Neuronal stem cell (in vitro differentiated cells): Measurements from ENCODE around the gene RMDN2.

ENCODE experiments used
- DNase-seq: peaks from one replicate; pipeline ENCODE4 v3.0.0-alpha.2; 2013; ENCODE audit warnings: low spot score
- H2AFZ ChIP-seq: one replicate; pipeline ENCODE4 v1.6.1; 2013; ENCODE audit warnings: mild to moderate bottlenecking, low read length, inconsistent platforms
- H2AK5ac ChIP-seq: 2 replicates; pipeline ENCODE4 v1.6.1; 2013; ENCODE audit warnings: low read depth, mild to moderate bottlenecking, inconsistent platforms, low read length, moderate library complexity, mixed read lengths
- H2BK120ac ChIP-seq: 2 replicates; pipeline ENCODE4 v1.6.1; 2013; ENCODE audit warnings: low read depth, mild to moderate bottlenecking, inconsistent platforms, low read length, moderate library complexity, mixed read lengths
- H2BK12ac ChIP-seq: one replicate; pipeline ENCODE4 v1.6.1; 2013; ENCODE audit warnings: low read length, inconsistent platforms
- H2BK15ac ChIP-seq: 2 replicates; pipeline ENCODE4 v1.6.1; 2013; ENCODE audit warnings: mild to moderate bottlenecking, low read length, inconsistent platforms, mixed read lengths
- H2BK5ac ChIP-seq: one replicate; pipeline ENCODE4 v1.6.1; 2013; ENCODE audit warnings: inconsistent platforms, mild to moderate bottlenecking, low read length, moderate library complexity
- H3K14ac ChIP-seq: one replicate; pipeline ENCODE4 v1.6.1; 2013; ENCODE audit warnings: low read length, inconsistent platforms
- H3K18ac ChIP-seq: 2 replicates; pipeline ENCODE4 v1.6.1; 2013; ENCODE audit warnings: low read length, inconsistent platforms
- H3K23ac ChIP-seq: 2 replicates; pipeline ENCODE4 v1.6.1; 2013; ENCODE audit warnings: low read depth, mild to moderate bottlenecking, mixed read lengths, low read length, inconsistent platforms; ENCODE audit not compliant: poor library complexity
- H3K27ac ChIP-seq: replicated peaks from 3 replicates; pipeline ENCODE4 v1.5.1; 2013; ENCODE audit warnings: low read length, inconsistent platforms
- H3K27me3 ChIP-seq, 3 experiments: 2 replicates each; pipeline ENCODE4 v1.6.1; 2013; ENCODE audit warnings: low read length in 3 of 3, mild to moderate bottlenecking in 2 of 3, inconsistent platforms in 1 of 3, low read depth in 1 of 3, mixed read lengths in 1 of 3, moderate library complexity in 1 of 3; ENCODE audit not compliant: control insufficient read depth in 3 of 3, insufficient read depth in 3 of 3
- H3K36me3 ChIP-seq, 2 donors: replicated peaks in 1 of 2; 2 replicates each; pipeline ENCODE4 v1.6.1; 2013; ENCODE audit warnings: low read length in 2 of 2; ENCODE audit not compliant: control insufficient read depth in 2 of 2, insufficient read depth in 2 of 2
- H3K4ac ChIP-seq: 2 replicates; pipeline ENCODE4 v1.6.1; 2013; ENCODE audit warnings: inconsistent platforms, mild to moderate bottlenecking, low read length, moderate library complexity
- H3K4me1 ChIP-seq, 2 donors: 1 replicate in 1 of 2; 2 replicates in 1 of 2; pipeline ENCODE4 v1.6.1; 2013; ENCODE audit warnings: low read length in 2 of 2, low read depth in 1 of 2; ENCODE audit not compliant: control insufficient read depth in 2 of 2, insufficient read depth in 1 of 2
- H3K4me2 ChIP-seq: one replicate; pipeline ENCODE4 v1.6.1; 2013; ENCODE audit warnings: mild to moderate bottlenecking, low read length, inconsistent platforms; ENCODE audit not compliant: insufficient read depth, poor library complexity, severe bottlenecking
- H3K4me3 ChIP-seq, 2 donors: 2 replicates each; pipeline ENCODE4 v1.5.1; 2013; ENCODE audit warnings: low read length in 2 of 2, mild to moderate bottlenecking in 2 of 2, inconsistent platforms in 1 of 2, moderate library complexity in 1 of 2
- H3K79me1 ChIP-seq: one replicate; pipeline ENCODE4 v1.6.1; 2013; ENCODE audit warnings: low read depth, mild to moderate bottlenecking, inconsistent platforms, low read length, moderate library complexity
- H3K9ac ChIP-seq: one replicate; pipeline ENCODE4 v1.6.1; 2013; ENCODE audit warnings: mild to moderate bottlenecking, low read depth, low read length, inconsistent platforms; ENCODE audit not compliant: poor library complexity
- H3K9me3 ChIP-seq, 2 donors: replicated peaks in 1 of 2; 2 replicates each; pipeline versions ENCODE3 to v1.6.1; 2013; ENCODE audit warnings: low read length in 2 of 2, mild to moderate bottlenecking in 2 of 2, inconsistent platforms in 1 of 2, low read depth in 1 of 2, mixed read lengths in 1 of 2, moderate library complexity in 1 of 2; ENCODE audit not compliant: control insufficient read depth in 2 of 2, insufficient read depth in 1 of 2
- H4K8ac ChIP-seq: one replicate; pipeline ENCODE4 v1.6.1; 2013; ENCODE audit warnings: low read depth, mild to moderate bottlenecking, inconsistent platforms, low read length, moderate library complexity
- H4K91ac ChIP-seq: one replicate; pipeline ENCODE4 v1.6.1; 2013; ENCODE audit warnings: low read length, low read depth, mild to moderate bottlenecking, inconsistent platforms; ENCODE audit not compliant: poor library complexity
- WGBS, 2 donors: extraction: QIAGEN DNeasy Blood & Tissue Kit; methylation state at CpG; one replicate each; pipeline ENCODE4 v1.1.7; 2013; ENCODE audit warnings: missing lambda C conversion rate in 2 of 2, mixed read lengths in 1 of 2; ENCODE audit not compliant: insufficient read length in 2 of 2, insufficient replicate concordance in 1 of 2; ENCODE audit errors: extremely low coverage in 2 of 2; 5-methylcytosine and 5-hydroxymethylcytosine counted together

The RMDN2 gene

DNA sequence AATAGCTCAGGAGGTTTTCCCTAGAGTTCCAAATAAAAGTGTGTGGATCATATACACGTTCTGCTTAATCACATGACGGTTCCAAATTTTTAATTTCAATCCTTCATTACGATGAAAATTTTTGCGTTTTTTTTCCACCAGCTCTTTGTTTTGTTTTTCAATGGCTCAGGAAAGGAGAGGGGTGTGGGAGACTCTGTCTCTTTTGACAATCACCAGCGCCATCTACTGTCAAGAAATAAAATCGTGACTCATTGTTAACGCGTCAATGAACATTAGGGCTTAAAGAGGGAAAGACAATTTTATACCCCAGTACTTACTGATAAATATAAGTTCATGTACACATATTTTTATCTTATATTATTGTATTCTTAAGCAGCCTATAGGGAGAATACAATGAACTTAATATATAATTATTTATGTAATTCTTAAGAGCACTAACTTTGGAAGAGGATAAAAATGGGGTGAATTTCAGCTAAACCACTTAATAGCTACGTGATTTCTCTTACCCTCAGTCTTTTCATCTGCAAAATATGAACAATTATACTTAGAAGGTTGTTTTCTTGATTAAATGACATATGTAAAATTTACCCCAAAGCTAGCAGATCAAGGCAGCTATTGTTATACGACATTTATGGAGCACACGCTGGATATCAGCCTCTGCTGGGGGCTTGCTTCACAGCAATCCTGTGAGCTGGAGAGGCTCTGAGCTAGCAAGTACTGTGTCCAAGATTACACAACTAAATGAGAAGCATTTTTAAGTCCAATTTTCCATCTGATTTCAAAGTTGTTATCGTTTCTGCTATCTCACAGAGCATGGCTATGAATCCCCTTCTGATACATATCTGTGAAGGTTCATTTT is 47.4 kb upstream of the RMDN2 start:
- H3K14ac ChIP-seq: no peak overlapping the region
- peaks cover 0 to 5% of the 10 kb centered on the region in 2 donors for H3K9me3 ChIP-seq
- no CpG with 5 or more reads among the region's 12 CpGs for WGBS, 2 donors
- no peak overlapping the region for H3K27ac ChIP-seq
- H2AFZ ChIP-seq: peak overlapping the region; percentile 48
- no peak overlapping the region for H2BK120ac ChIP-seq
- H3K9ac ChIP-seq: no peak overlapping the region
- no peak overlapping the region for H3K23ac ChIP-seq
- peaks cover 0 to under 1% (median 0%) of the 10 kb centered on the region in 3 experiments for H3K27me3 ChIP-seq
- peak; percentile 65 for DNase-seq
- H2BK12ac ChIP-seq: no peak overlapping the region
- no peak overlapping the region for H4K8ac ChIP-seq
- no peak overlapping the region for H3K4ac ChIP-seq
- H2AK5ac ChIP-seq: no peak overlapping the region
- H3K36me3 ChIP-seq: no peaks in the 10 kb centered on the region
- no peak overlapping the region for H2BK15ac ChIP-seq
- no peak overlapping the region for H4K91ac ChIP-seq
- H3K4me3 ChIP-seq: no peak overlapping the region
- H3K79me1 ChIP-seq: no peaks in the 10 kb centered on the region
- H3K4me1 ChIP-seq: peaks cover 5 to 7% of the 10 kb centered on the region in 2 donors
- H2BK5ac ChIP-seq: no peak overlapping the region
- no peak overlapping the region for H3K18ac ChIP-seq
- H3K4me2 ChIP-seq: no peak overlapping the region

DNA sequence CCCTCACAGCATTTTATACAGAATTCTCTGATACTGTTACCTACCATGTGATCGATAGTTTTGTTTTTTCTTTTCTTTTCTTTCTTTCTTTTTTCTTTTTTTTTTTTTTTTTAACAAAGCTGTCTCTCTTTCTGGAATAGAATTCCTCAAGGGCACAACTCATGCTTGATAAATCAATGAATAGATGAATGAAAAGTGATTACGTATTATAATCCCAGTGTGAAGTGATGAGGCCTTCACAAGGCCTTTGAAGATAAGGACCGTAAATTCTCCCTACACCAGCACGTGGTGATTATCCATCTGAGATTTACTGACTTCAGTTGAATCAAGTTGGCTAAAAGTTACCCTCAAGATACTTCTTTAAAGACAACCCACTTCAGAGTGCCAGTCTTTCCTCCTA is 46.6 kb upstream of the RMDN2 start:
- H3K18ac ChIP-seq: no peak overlapping the region
- H2BK120ac ChIP-seq: no peak overlapping the region
- H2BK15ac ChIP-seq: no peak overlapping the region
- no peaks in the 10 kb centered on the region for H3K36me3 ChIP-seq
- no peak overlapping the region for H2BK5ac ChIP-seq
- H3K79me1 ChIP-seq: no peaks in the 10 kb centered on the region
- WGBS, 2 donors: no CpG with 5 or more reads among the region's 4 CpGs
- peaks cover 5 to 7% of the 10 kb centered on the region in 2 donors for H3K4me1 ChIP-seq
- H2BK12ac ChIP-seq: no peak overlapping the region
- H3K4me3 ChIP-seq: no peak overlapping the region
- H4K91ac ChIP-seq: no peak overlapping the region
- no peak overlapping the region for H4K8ac ChIP-seq
- no peak overlapping the region for H3K9ac ChIP-seq
- H3K27me3 ChIP-seq: peaks cover 0 to 7% (median 0%) of the 10 kb centered on the region in 3 experiments
- H3K4me2 ChIP-seq: no peak overlapping the region
- H3K23ac ChIP-seq: no peak overlapping the region
- H2AK5ac ChIP-seq: no peak overlapping the region
- no peak overlapping the region for H3K14ac ChIP-seq
- no peak for DNase-seq
- H2AFZ ChIP-seq: no peak overlapping the region
- H3K27ac ChIP-seq: no peak overlapping the region
- H3K4ac ChIP-seq: no peak overlapping the region
- peaks cover 0 to 5% of the 10 kb centered on the region in 2 donors for H3K9me3 ChIP-seq

DNA sequence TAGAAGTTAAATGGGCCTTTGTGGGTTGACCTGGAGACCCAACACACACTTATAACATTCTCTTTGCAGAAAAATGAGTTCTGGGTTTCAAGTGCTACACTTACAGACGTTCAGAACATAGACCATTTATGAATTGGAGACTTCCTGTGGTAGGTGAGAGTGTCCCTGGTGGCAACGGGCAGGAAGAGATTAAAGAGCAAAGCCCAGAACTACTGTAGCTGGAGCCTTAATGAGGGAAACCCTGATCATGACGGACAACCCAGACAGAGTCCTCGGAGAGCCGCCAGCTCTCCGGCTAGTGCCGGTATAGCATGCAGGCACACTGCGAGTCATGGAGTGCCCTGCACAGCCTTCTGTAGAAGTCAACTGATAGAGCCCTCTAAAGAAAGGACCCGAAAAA is 44.5 kb upstream of the RMDN2 start:
- H3K36me3 ChIP-seq: no peaks in the 10 kb centered on the region
- H2AK5ac ChIP-seq: no peak overlapping the region
- no peak overlapping the region for H3K9ac ChIP-seq
- H3K4ac ChIP-seq: no peak overlapping the region
- H3K9me3 ChIP-seq: no peaks in the 10 kb centered on the region
- H4K91ac ChIP-seq: no peak overlapping the region
- no peak for DNase-seq
- H3K4me2 ChIP-seq: no peak overlapping the region
- no peak overlapping the region for H4K8ac ChIP-seq
- peaks cover 2 to 3% of the 10 kb centered on the region in 2 donors for H3K4me1 ChIP-seq
- H2BK12ac ChIP-seq: no peak overlapping the region
- H2AFZ ChIP-seq: no peak overlapping the region
- no peak overlapping the region for H2BK15ac ChIP-seq
- no peak overlapping the region for H2BK120ac ChIP-seq
- no peak overlapping the region for H3K4me3 ChIP-seq
- H3K27me3 ChIP-seq: peaks cover 0 to 7% (median 0%) of the 10 kb centered on the region in 3 experiments
- no peak overlapping the region for H3K18ac ChIP-seq
- no CpG with 5 or more reads among the region's 9 CpGs for WGBS, 2 donors
- H3K14ac ChIP-seq: no peak overlapping the region
- no peak overlapping the region for H3K27ac ChIP-seq
- H3K79me1 ChIP-seq: no peaks in the 10 kb centered on the region
- no peak overlapping the region for H2BK5ac ChIP-seq
- no peak overlapping the region for H3K23ac ChIP-seq

DNA sequence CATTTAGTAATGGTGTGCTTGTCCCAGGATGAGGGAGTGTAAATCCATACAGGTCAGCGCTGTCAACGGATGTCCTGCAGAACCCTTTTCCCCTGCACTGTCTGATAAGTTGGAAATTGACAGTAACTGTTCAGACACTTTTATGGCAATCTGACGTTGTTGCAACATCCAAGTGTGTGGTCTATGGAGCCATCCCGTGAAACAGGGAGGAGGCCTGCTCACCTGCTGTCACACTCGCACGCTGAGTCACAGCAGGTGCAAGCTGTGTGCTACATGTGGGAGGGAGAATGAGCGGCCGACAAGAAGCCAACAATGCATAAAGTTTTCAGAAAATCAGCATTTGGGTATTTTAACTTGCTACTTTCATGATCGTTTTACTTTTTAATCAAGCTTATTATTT is 43.7 kb upstream of the RMDN2 start:
- no peak for DNase-seq
- Histone ChIP-seq H4K8ac (no peak overlapping the region), H3K14ac (no peak overlapping the region), H3K36me3 (no peaks in the 10 kb centered on the region), H3K18ac (no peak overlapping the region), H3K4me1 (peaks cover 0 to 2% of the 10 kb centered on the region in 2 donors), H3K79me1 (no peaks in the 10 kb centered on the region), H3K4me2 (no peak overlapping the region), H2BK120ac (no peak overlapping the region), H4K91ac (no peak overlapping the region), H3K23ac (no peak overlapping the region), H2AK5ac (no peak overlapping the region), H2AFZ (no peak overlapping the region), H3K9me3 (no peaks in the 10 kb centered on the region), H2BK5ac (no peak overlapping the region), H2BK12ac (no peak overlapping the region), H3K27ac (no peak overlapping the region), H3K4me3 (no peak overlapping the region), H3K9ac (peak overlapping the region; percentile 17), H3K4ac (no peak overlapping the region), H3K27me3 (peaks cover 0 to 12% (median 0%) of the 10 kb centered on the region in 3 experiments), H2BK15ac (no peak overlapping the region)
- no CpG with 5 or more reads among the region's 9 CpGs for WGBS, 2 donors
